A673 (cell line): ENCODE data around the gene SULT2B1. TPM values are rescaled to one million over a fixed set of nuclear protein-coding genes. Genes with fewer than 3 reads are reported as not detected.

Experiments
- BruUV-seq: library from RNA; stranded (reverse); fragments of 400-500 nt; replicated peaks from 2 replicates; lab custom pipeline; 2021; lab: Mats Ljungman, UMichigan
- CTCF ChIA-PET: fragments of 300-600 bp; sonication (Branson Sonifier 250); formaldehyde crosslinking; loops from one replicate; lab custom pipeline; 2022; ENCODE audit warnings: antibody characterized with exemption; lab: Charles Lee
- POLR2A ChIA-PET: fragments of 300-600 bp; sonication (Branson Sonifier 250); formaldehyde crosslinking; loops from one replicate; lab custom pipeline; 2022; ENCODE audit warnings: antibody characterized with exemption; ENCODE audit not compliant: low non-redundant PET; lab: Charles Lee
- DNase-seq: peaks from one replicate; pipeline ENCODE4 v3.0.0-alpha.2; 2015; ENCODE audit warnings: low spot score
- H3K27ac ChIP-seq: fragments of 200-600 bp; sonication (generic); 2 replicates; pipeline ENCODE4 v1.5.1; 2016; ENCODE audit warnings: mixed run types, low read depth, mild to moderate bottlenecking, mixed read lengths, antibody characterized with exemption, low read length; ENCODE audit not compliant: poor library complexity, severe bottlenecking
- H3K27me3 ChIP-seq: fragments of 200-600 bp; sonication (generic); replicated peaks from 2 replicates; pipeline ENCODE4 v1.6.1; 2017; ENCODE audit warnings: mixed run types, low read depth, mild to moderate bottlenecking, mixed read lengths, antibody characterized with exemption, low read length; ENCODE audit not compliant: insufficient read depth, poor library complexity
- H3K36me3 ChIP-seq: fragments of 200-600 bp; sonication (generic); 2 replicates; pipeline ENCODE4 v1.6.1; 2016; ENCODE audit warnings: mixed run types, mild to moderate bottlenecking, mixed read lengths, antibody characterized with exemption, low read length; ENCODE audit not compliant: insufficient read depth, poor library complexity, severe bottlenecking
- H3K4me1 ChIP-seq: fragments of 200-600 bp; sonication (generic); 2 replicates; pipeline ENCODE4 v1.6.1; 2017; ENCODE audit warnings: mixed run types, mild to moderate bottlenecking, mixed read lengths, antibody characterized with exemption, low read length; ENCODE audit not compliant: insufficient read depth, poor library complexity, severe bottlenecking
- H3K4me3 ChIP-seq: fragments of 200-600 bp; sonication (generic); 2 replicates; pipeline ENCODE4 v1.5.1; 2016; ENCODE audit warnings: low read depth, mixed run types, mild to moderate bottlenecking, mixed read lengths, low read length; ENCODE audit not compliant: poor library complexity, severe bottlenecking
- H3K9me3 ChIP-seq: fragments of 200-600 bp; sonication (generic); 2 replicates; pipeline ENCODE4 v1.6.1; 2016; ENCODE audit warnings: mixed run types, low read depth, mild to moderate bottlenecking, mixed read lengths, antibody characterized with exemption, low read length; ENCODE audit not compliant: poor library complexity, severe bottlenecking
- EZH2 ChIP-seq: fragments of 200-600 bp; sonication (generic); IDR thresholded peaks from 2 replicates; pipeline ENCODE4 v1.6.1; 2017; ENCODE audit warnings: borderline replicate concordance, low read depth, mild to moderate bottlenecking, mixed read lengths, antibody characterized with exemption, low read length; ENCODE audit not compliant: poor library complexity, severe bottlenecking
- intact Hi-C: fragments of 100-400 bp; cut with micrococcal nuclease; formaldehyde crosslinking; loops from one replicate; pipeline ENCODE4 v1.10.0; 2022; ENCODE audit not compliant: unreplicated experiment
- total RNA-seq: library from RNA; stranded (reverse); gene quantifications from 2 replicates; pipeline ENCODE4 v1.2.3, GENCODE V29; 2021
- TF ChIP-seq, protein P1 (sequence below): fragments of 300-800, 200-600 bp; sonication (generic); conservative IDR thresholded peaks from 2 replicates; pipeline ENCODE4 v1.5.1; 2017; ENCODE audit warnings: low read depth, mild to moderate bottlenecking, antibody characterized with exemption, low read length, moderate library complexity, mixed read lengths

Gene SULT2B1
- total RNA-seq, 1 experiment from 2014 or later = 0.60 TPM

GRCh38 chr19:48618916-48619691 is 67.1 kb downstream of the SULT2B1 start, which contains the start of the genes RPL18 and SPHK2:
Gene RPL18, minus strand, starts transcription at chr19:48619178. Its CDS starts 35 bp downstream, at chr19:48619143.
Gene SPHK2, plus strand, starts transcription at chr19:48619506. Its CDS starts 1,009 bp downstream, at chr19:48620515.
- ChIA-PET POLR2A (interaction anchor here (0.5 to 1.6 kb wide), 6 partner anchors 8 to 398 kb away, joined by 3 to 10 read pairs (median 4); no protein-coding TSS in a partner anchor), CTCF (interaction anchor here (0.8 to 1.0 kb wide), 2 partner anchors 9 to 11 kb away, joined by 3 to 4 read pairs; no protein-coding TSS in a partner anchor)
- peak; percentile 99 for DNase-seq
- H3K4me1 ChIP-seq = peaks cover 24% of the 10 kb centered on the region
- peak within 1 kb of the TSS; percentile 93 for H3K27ac ChIP-seq
- TF ChIP-seq, protein P1, sequence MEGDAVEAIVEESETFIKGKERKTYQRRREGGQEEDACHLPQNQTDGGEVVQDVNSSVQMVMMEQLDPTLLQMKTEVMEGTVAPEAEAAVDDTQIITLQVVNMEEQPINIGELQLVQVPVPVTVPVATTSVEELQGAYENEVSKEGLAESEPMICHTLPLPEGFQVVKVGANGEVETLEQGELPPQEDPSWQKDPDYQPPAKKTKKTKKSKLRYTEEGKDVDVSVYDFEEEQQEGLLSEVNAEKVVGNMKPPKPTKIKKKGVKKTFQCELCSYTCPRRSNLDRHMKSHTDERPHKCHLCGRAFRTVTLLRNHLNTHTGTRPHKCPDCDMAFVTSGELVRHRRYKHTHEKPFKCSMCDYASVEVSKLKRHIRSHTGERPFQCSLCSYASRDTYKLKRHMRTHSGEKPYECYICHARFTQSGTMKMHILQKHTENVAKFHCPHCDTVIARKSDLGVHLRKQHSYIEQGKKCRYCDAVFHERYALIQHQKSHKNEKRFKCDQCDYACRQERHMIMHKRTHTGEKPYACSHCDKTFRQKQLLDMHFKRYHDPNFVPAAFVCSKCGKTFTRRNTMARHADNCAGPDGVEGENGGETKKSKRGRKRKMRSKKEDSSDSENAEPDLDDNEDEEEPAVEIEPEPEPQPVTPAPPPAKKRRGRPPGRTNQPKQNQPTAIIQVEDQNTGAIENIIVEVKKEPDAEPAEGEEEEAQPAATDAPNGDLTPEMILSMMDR = no peak
- TF ChIP-seq EZH2 = no peak
- peak within 1 kb of the TSS; percentile 89 for H3K4me3 ChIP-seq
- no peaks in the 10 kb centered on the region for H3K9me3 ChIP-seq
- BruUV-seq = no TSS peak
- peaks cover 37% of the 10 kb centered on the region for H3K36me3 ChIP-seq
- no peaks in the 10 kb centered on the region for H3K27me3 ChIP-seq
- intact Hi-C loops = no loop called here

DNA sequence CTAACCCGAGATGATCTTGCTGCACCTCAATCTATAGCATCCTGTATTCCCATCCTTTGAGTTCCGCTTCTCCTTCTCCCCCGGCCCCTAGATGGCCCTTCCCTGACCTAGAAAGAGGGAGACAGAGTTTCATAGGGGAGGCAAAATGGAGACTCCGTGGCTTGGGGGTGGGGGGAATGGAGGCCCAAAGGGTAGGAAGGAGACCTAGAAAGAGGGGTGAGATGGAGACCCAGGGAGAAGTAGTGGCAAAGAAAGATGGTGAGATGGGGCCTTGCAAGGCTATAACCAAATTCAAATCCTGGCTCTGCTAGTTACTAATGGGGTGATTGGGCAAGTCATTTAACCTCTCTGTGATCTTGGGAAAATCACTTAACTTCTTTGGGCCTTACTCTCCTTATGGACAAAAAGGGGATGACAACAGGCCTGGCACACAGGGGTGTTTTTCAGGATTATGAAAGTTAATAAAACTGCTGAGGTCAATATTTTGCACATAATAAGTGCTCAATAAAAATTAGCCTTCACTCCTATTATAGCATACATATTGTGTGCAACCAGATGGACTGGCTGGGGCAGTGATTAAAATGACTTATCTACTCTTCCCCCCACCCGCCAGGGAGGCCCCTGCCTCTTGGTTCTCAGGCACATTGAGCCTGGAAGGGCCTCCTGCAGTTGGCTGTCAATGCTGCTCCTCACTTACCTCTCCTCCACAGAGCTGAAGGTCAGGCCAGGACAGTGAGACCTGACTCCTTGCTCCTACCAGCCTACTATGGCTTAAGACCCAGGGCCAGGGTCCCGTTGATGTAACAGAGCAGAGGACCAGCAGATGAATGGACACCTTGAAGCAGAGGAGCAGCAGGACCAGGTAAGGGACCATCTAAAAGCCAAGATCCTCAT is 68.0 kb downstream of the SULT2B1 start:
- TSS peak; percentile 78 for BruUV-seq
- H3K9me3 ChIP-seq = no peaks in the 10 kb centered on the region
- POLR2A ChIA-PET = interaction anchor here (0.6 to 1.6 kb wide), 3 partner anchors 10 to 399 kb away, joined by 3 to 10 read pairs (median 5); no protein-coding TSS in a partner anchor
- peak overlapping the region; percentile 93 for H3K27ac ChIP-seq
- no peak for DNase-seq
- intact Hi-C loops = no loop called here
- H3K27me3 ChIP-seq = no peaks in the 10 kb centered on the region
- H3K4me3 ChIP-seq = peak overlapping the region; percentile 89
- peaks cover 24% of the 10 kb centered on the region for H3K4me1 ChIP-seq
- TF ChIP-seq, protein P1 = no peak
- TF ChIP-seq EZH2 = no peak
- CTCF ChIA-PET = interaction anchor here (1.0 kb wide), 1 partner anchor 12 kb away, joined by 3 read pairs; no protein-coding TSS in a partner anchor
- H3K36me3 ChIP-seq = peaks cover 32% of the 10 kb centered on the region

- Histone ChIP-seq H3K4me3 (peak overlapping the region; percentile 61), H3K36me3 (no peaks in the 10 kb centered on the region), H3K27me3 (no peaks in the 10 kb centered on the region), H3K9me3 (no peaks in the 10 kb centered on the region), H3K27ac (peak overlapping the region; percentile 75), H3K4me1 (peaks cover 4% of the 10 kb centered on the region)
- no TSS peak for BruUV-seq
- no peak for DNase-seq
- TF ChIP-seq, protein P1 = no peak
- TF ChIP-seq EZH2 = no peak
- CTCF ChIA-PET = no interaction called here
- POLR2A ChIA-PET = interaction anchor here (0.5 to 1.0 kb wide), 2 partner anchors 11 to 277 kb away, joined by 3 read pairs; no protein-coding TSS in a partner anchor
- intact Hi-C loops = no loop called here
These were observed 71.6 kb downstream of the SULT2B1 start for GRCh38 chr19:48623556-48624066.
